HG03108 (cell line): ENCODE measurements around the gene WRAP73.

Source experiments
- ATAC-seq: cut with Tn5 transposase; IDR thresholded peaks from one replicate; pipeline ENCODE4 v1.9.1; 2021; ENCODE audit warnings: moderate library complexity; ENCODE audit not compliant: unreplicated experiment

The WRAP73 gene

GRCh38 chr1:3581296-3582036 is 68.4 kb downstream of the WRAP73 start:
- no peak for ATAC-seq
